Measurements from ENCODE around the gene PLXNA4. TPM values are rescaled to one million over a fixed set of nuclear protein-coding genes. Genes with fewer than 3 reads are reported as not detected.

PLXNA4 gene
- total and polyA plus RNA-seq, 2 experiments from 2014 or later, result 0.32 TPM; not detected in 1

GRCh38 chr7:132518102-132518838 is 58.0 kb downstream of the PLXNA4 start:
- Histone ChIP-seq H3K4me1 (ENCODE audit: insufficient read depth) (no peaks in the 10 kb centered on the region), H3K9ac (no peak overlapping the region), H3K4me3 (no peak overlapping the region), H3K36me3 (ENCODE audit: low read depth) (no peaks in the 10 kb centered on the region), H3K79me2 (ENCODE audit: insufficient read depth) (no peaks in the 10 kb centered on the region), H4K20me1 (ENCODE audit: insufficient read depth) (no peaks in the 10 kb centered on the region), H3K9me2 (ENCODE audit: insufficient read depth) (no peaks in the 10 kb centered on the region), H3K27me3 (replicated peaks; ENCODE audit: insufficient read depth) (no peaks in the 10 kb centered on the region), H2AFZ (no peak overlapping the region), H3K27ac (no peak overlapping the region), H3K9me3 (ENCODE audit: low read depth) (no peaks in the 10 kb centered on the region), H3K4me2 (ENCODE audit: unreplicated experiment) (no peak overlapping the region), H3F3A (ENCODE audit: insufficient read depth) (no peaks in the 10 kb centered on the region)
- in situ Hi-C loops (cut with MboI), result no loop called here
- WGBS, 2 experiments (ENCODE audit: low coverage in 1 of 2, low lambda C conversion rate in 2 of 2, missing lambda C conversion rate in 2 of 2), result 71 to 74% methylated on average over 11 of the region's 11 CpGs
- DNase-seq, result peak; percentile 14
- no peak for TF ChIP-seq EZH2phosphoT487 (IDR thresholded peaks at IDR 0.05; ENCODE audit: insufficient read depth, low read depth)
- no peak for TF ChIP-seq EZH2 (IDR thresholded peaks at IDR 0.05; ENCODE audit: insufficient read depth, poor library complexity, severe bottlenecking)

GRCh38 chr7:132516042-132516840 is 60.0 kb downstream of the PLXNA4 start:
- 45 to 46% methylated on average over 5 of the region's 5 CpGs for WGBS, 2 experiments (ENCODE audit: low coverage in 1 of 2, low lambda C conversion rate in 2 of 2, missing lambda C conversion rate in 2 of 2)
- Histone ChIP-seq H3K4me2 (ENCODE audit: unreplicated experiment) (no peak overlapping the region), H3K4me3 (no peak overlapping the region), H3K79me2 (ENCODE audit: insufficient read depth) (no peaks in the 10 kb centered on the region), H2AFZ (no peak overlapping the region), H3K9me3 (ENCODE audit: low read depth) (no peaks in the 10 kb centered on the region), H3K27me3 (replicated peaks; ENCODE audit: insufficient read depth) (no peaks in the 10 kb centered on the region), H3F3A (ENCODE audit: insufficient read depth) (no peaks in the 10 kb centered on the region), H4K20me1 (ENCODE audit: insufficient read depth) (no peaks in the 10 kb centered on the region), H3K27ac (no peak overlapping the region), H3K4me1 (ENCODE audit: insufficient read depth) (no peaks in the 10 kb centered on the region), H3K9ac (no peak overlapping the region), H3K36me3 (ENCODE audit: low read depth) (no peaks in the 10 kb centered on the region), H3K9me2 (ENCODE audit: insufficient read depth) (no peaks in the 10 kb centered on the region)
- peak; percentile 57 for DNase-seq
- in situ Hi-C loops (cut with MboI), result no loop called here
- TF ChIP-seq EZH2phosphoT487 (IDR thresholded peaks at IDR 0.05; ENCODE audit: insufficient read depth, low read depth) (no peak), EZH2 (IDR thresholded peaks at IDR 0.05; ENCODE audit: insufficient read depth, poor library complexity, severe bottlenecking) (no peak)

- Histone ChIP-seq H3K4me3 (no peak overlapping the region), H4K20me1 (ENCODE audit: insufficient read depth) (no peaks in the 10 kb centered on the region), H3F3A (ENCODE audit: insufficient read depth) (no peaks in the 10 kb centered on the region), H3K4me1 (ENCODE audit: insufficient read depth) (no peaks in the 10 kb centered on the region), H3K9ac (no peak overlapping the region), H3K9me3 (ENCODE audit: low read depth) (no peaks in the 10 kb centered on the region), H3K36me3 (ENCODE audit: low read depth) (no peaks in the 10 kb centered on the region), H2AFZ (no peak overlapping the region), H3K9me2 (ENCODE audit: insufficient read depth) (no peaks in the 10 kb centered on the region), H3K4me2 (ENCODE audit: unreplicated experiment) (no peak overlapping the region), H3K79me2 (ENCODE audit: insufficient read depth) (no peaks in the 10 kb centered on the region), H3K27ac (no peak overlapping the region), H3K27me3 (replicated peaks; ENCODE audit: insufficient read depth) (no peaks in the 10 kb centered on the region)
- in situ Hi-C loops (cut with MboI), result no loop called here
- TF ChIP-seq EZH2phosphoT487 (IDR thresholded peaks at IDR 0.05; ENCODE audit: insufficient read depth, low read depth), result no peak
- no peak for TF ChIP-seq EZH2 (IDR thresholded peaks at IDR 0.05; ENCODE audit: insufficient read depth, poor library complexity, severe bottlenecking)
- WGBS, 2 experiments (ENCODE audit: low coverage in 1 of 2, low lambda C conversion rate in 2 of 2, missing lambda C conversion rate in 2 of 2), result 74 to 76% methylated on average over 5 of the region's 5 CpGs
- DNase-seq, result no peak
Measured at GRCh38 chr7:132515181-132515580, 61.1 kb downstream of the PLXNA4 start.

GRCh38 chr7:132514430-132514829 is 61.8 kb downstream of the PLXNA4 start:
- TF ChIP-seq EZH2 (IDR thresholded peaks at IDR 0.05; ENCODE audit: insufficient read depth, poor library complexity, severe bottlenecking) (no peak), EZH2phosphoT487 (IDR thresholded peaks at IDR 0.05; ENCODE audit: insufficient read depth, low read depth) (no peak)
- no peak overlapping the region for H3K9ac ChIP-seq
- no peak for DNase-seq

More at GRCh38 chr7:132514430-132514829, 61.8 kb downstream of the PLXNA4 start:
- Histone ChIP-seq H3K27ac (no peak overlapping the region), H3F3A (ENCODE audit: insufficient read depth) (no peaks in the 10 kb centered on the region), H4K20me1 (ENCODE audit: insufficient read depth) (no peaks in the 10 kb centered on the region), H3K4me1 (ENCODE audit: insufficient read depth) (no peaks in the 10 kb centered on the region), H3K79me2 (ENCODE audit: insufficient read depth) (no peaks in the 10 kb centered on the region), H3K9me3 (ENCODE audit: low read depth) (no peaks in the 10 kb centered on the region), H3K9me2 (ENCODE audit: insufficient read depth) (no peaks in the 10 kb centered on the region), H3K4me2 (ENCODE audit: unreplicated experiment) (no peak overlapping the region), H3K27me3 (replicated peaks; ENCODE audit: insufficient read depth) (no peaks in the 10 kb centered on the region), H3K4me3 (no peak overlapping the region), H2AFZ (no peak overlapping the region), H3K36me3 (ENCODE audit: low read depth) (no peaks in the 10 kb centered on the region)
- 74 to 76% methylated on average over 1 of the region's 1 CpG for WGBS, 2 experiments (ENCODE audit: low coverage in 1 of 2, low lambda C conversion rate in 2 of 2, missing lambda C conversion rate in 2 of 2)
- in situ Hi-C loops (cut with MboI), result no loop called here

Measured in GM23248 (cell line).